A172 (cell line): ENCODE results near the gene CPT1C. TPM values are rescaled to one million over a fixed set of nuclear protein-coding genes. Genes with fewer than 3 reads are reported as not detected.

ENCODE experiments used
- DNase-seq: peaks from one replicate; pipeline ENCODE4 v3.0.0-alpha.2; 2015; ENCODE audit warnings: low spot score
- total RNA-seq: library from RNA; depleted of rRNA; stranded (reverse); fragments of >200 nt; shearing (Covaris generic); gene quantifications from 2 replicates; pipeline ENCODE4 v1.2.3, GENCODE V29; 2014; rRNA removed

The CPT1C gene
- total RNA-seq = 0.53 and 6.1 TPM in 2 replicates

DNA sequence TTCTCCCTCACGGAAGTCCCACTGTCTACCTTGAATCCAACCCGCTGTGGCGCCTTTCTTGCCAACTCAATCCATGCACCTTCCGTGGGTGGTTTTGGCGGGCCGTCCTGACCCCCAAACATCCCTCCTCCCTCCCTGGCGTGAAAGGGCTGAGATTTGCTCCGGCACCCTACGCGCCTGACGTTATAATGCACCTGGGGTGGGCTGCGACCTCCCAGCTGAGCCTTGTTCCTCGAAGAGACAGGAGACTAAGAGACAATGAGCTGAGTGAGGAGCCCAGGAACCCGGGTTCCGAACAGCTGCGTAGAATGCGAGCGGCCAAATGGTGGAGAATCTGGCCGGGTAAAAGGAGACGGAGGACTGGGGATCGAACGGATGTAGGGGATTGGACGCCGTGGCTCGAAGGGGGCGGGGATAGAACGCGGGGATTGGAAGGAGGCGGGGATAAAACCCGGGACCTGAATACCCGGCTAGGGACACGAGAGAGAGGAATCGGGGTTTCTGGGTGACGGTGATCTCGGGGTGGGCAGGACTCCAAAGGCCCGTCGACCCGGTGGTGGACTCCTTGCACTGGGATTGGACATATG lies at the start of gene CPT1C:
Gene CPT1C, plus strand, starts transcription at position 461 of the 587 bp plus-strand sequence. CDS start 1,137 bp downstream, outside the sequence.
- DNase-seq = no peak

- DNase-seq = peak; percentile 98
Observed at GRCh38 chr19:49641688-49642491, 49.0 kb upstream of the CPT1C start, which contains the start of gene SCAF1. TSS of gene SCAF1 (plus strand) at chr19:49642209. CDS start at chr19:49645027, 2,818 bp downstream.

GRCh38 chr19:49642492-49643035 lies 48.4 kb upstream of the CPT1C start:
- no peak for DNase-seq

- DNase-seq = no peak
Observed at GRCh38 chr19:49643466-49643865, 47.5 kb upstream of the CPT1C start.

- DNase-seq = no peak
Observed at GRCh38 chr19:49645592-49645991, 45.3 kb upstream of the CPT1C start.

GRCh38 chr19:49645995-49646394 lies 44.9 kb upstream of the CPT1C start:
- no peak for DNase-seq

DNA sequence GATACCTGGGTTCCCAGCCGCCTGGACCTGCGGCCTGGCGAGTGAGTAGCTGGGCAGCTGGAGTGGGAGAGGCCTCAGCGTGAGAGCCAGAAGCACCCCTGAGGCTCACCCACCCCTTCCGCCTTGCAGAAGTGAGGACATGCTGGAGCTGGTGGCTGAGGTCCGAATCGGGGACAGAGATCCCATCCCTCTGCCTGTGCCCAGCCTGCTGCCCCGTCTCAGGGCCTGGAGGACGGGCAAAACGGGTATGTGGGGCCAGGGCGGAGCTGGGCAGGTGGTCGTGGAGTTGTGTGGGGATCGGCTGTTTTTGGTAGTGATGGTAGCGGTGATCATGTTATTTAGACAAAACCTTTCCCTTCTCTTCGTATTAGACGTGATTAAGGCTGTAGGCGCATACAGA lies 44.3 kb upstream of the CPT1C start:
- DNase-seq = no peak

GRCh38 chr19:49651029-49651819 lies 39.7 kb upstream of the CPT1C start:
- DNase-seq = no peak

DNA sequence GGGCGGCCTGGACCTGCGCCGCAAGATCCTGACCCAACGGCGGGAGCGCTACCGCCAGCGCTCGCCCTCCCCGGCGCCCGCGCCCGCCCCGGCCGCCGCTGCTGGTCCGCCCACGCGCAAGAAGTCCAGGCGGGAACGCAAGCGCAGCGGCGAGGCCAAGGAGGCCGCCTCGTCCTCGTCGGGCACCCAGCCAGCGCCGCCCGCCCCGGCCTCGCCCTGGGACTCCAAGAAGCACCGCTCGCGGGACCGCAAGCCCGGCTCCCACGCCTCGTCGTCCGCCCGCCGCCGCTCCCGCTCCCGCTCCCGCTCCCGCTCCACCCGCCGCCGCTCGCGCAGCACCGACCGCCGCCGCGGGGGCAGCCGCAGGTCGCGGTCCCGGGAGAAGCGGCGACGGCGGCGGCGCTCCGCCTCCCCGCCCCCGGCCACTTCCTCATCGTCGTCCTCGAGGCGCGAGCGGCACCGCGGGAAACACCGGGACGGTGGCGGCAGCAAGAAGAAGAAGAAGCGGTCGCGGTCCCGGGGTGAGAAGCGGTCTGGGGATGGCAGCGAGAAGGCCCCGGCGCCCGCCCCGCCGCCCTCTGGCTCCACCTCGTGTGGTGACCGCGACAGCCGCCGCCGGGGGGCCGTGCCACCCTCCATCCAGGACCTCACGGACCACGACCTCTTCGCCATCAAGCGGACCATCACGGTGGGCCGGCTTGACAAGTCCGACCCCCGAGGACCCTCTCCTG lies 38.9 kb upstream of the CPT1C start:
- no peak for DNase-seq

GRCh38 chr19:49652551-49653465 lies 38.1 kb upstream of the CPT1C start:
- no peak for DNase-seq

DNA sequence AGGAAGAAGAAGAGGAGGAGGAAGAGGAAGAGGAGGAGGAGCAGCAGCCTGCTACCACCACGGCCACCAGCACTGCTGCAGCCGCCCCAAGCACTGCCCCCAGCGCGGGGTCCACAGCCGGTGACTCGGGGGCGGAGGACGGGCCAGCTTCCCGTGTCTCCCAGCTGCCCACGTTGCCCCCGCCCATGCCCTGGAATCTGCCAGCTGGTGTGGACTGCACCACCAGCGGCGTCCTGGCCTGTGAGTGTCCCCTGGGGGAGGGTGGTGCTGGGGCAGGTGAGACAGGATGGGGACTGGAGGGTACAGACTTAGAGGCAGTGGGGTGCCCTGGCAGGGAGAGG lies 37.5 kb upstream of the CPT1C start:
- no peak for DNase-seq

DNA sequence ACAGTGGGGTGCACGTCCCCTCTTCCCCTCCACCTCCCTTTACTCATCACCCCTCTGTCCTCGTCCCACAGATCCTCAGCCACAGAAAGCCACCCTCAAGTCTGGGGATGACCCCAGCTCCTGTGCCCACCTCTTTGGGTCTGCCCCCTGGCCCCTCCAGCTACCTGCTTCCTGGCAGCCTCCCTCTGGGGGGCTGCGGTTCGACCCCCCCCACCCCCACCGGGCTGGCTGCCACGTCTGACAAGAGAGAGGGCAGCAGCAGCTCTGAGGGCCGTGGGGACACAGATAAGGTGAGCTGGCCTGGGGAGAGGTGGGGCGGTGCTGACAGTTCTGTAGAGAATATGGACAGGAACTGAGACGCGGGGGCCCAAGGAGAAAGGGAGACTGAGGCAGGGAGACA lies 36.3 kb upstream of the CPT1C start:
- no peak for DNase-seq

DNA sequence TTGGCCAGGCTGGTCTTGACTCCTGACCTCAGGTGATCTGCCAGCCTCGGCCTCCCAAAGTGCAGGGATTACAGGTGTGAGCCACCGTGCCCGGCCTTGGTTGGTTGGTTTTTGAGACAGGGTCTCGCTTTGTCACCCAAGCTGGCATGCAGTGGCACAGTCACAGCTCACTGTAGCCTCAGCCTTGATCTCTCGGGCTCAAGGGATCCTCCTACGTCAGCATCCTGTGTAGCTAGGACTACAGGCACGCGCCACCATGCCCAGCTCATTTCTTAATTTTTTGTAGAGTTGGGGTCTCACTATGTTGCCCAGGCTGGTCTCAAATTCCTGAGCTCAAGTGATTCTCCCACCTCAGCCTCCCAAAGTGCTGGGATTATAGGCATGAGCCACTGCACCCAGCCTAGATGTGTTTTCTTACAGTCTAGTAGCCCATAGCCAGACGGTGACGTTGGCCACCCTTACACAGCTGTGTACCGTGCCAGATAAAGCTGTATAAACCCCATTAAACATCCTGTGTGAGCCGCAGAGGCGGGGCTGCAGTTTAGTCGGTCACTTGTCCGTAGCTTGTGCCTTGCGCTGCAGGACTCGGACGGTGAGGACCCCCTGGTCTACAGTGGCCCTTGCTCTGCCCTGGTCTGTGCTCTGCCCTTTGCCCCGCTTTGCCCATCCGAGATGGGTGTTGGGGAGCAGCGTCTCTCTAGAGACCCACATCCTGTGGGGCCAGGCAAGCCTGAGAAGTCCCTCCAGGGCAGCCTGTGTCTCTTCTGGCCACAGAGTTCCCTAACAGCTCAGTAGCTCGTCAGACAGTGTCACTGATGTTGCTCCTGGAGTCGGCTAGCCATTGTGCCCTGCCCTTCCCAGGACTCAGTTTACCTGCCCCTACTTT lies 35.1 kb upstream of the CPT1C start:
- no peak for DNase-seq

DNA sequence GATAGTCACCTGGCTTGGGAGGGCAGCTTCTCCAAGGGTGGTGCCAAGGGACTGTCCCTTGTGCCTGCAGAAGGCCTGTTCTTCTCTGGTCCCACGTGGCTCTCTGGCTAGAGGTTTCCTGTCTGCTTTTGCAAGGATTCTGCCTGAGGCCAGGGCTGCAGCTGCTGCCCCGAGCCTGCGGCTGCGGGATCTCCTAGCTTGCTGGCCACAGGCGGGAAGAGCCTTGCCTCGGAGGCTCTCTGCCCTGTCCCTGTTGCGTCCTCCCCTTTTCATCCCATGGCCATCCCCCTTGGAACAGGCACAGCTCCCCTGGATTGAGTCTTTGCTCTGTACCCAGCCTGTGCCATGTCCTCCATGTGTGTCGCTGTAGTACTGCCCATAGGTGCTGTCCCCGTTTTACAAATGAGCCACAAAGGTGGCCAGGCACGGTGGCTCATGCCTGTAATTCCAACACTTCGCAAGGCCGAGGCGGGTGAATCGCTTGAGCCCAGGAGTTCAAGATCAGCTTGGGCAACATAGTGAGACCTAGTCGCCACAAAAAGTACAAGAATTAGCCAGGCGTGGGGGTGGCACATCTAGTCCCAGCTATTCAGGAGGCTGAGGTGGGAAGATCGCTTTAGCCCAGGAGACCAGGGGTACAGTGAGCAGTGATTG lies 34.3 kb upstream of the CPT1C start:
- DNase-seq = no peak

GRCh38 chr19:49657493-49658138 lies 33.3 kb upstream of the CPT1C start:
- DNase-seq = no peak

- DNase-seq = no peak
Observed at GRCh38 chr19:49658139-49658517, 32.8 kb upstream of the CPT1C start.

DNA sequence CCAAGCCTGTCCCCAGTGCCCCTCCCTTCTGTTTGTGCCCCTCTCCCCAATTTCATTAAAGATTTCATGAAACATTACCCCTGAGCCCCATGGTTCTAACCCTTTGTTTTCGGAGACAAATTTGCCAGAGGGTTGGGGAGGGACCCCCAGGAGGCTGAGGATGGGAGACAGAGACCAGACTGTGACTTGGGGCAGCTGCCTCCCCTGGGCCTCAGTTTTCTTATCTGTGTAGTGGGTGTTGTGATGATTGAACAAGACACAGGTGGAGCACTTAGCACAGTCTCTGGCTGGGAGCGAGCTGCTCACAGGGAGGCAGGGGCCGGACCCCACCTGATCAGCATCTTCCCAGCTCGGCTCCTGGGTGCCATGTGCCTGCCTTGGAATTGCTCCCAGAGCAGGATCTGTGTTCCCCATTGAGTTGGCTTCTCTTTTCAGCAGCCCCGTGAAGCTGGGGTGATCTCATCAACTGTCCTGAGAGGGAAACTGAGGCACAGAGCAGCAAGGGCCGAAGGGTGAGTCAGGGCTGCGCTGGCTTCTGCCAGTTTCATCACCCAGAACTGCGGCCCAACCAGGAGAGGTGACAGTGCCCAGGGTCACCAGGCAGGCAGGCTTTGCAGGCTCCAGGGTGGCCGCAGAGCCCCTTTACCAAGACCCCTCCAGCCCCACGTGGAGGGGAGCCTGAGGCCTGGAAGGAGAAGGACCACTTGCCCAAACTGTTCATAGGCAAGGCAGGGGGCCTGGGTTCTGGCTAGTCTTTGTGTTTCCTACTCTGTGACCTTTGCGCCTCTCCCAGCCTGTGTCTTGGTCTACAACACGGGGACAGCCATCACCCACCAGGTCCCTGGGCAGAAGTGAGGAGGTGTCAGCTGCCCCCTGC lies 32.1 kb upstream of the CPT1C start:
- DNase-seq = no peak
